Urothelium cell line (cell line): ENCODE measurements around the gene LTA4H.

Source experiments
- DNase-seq: peaks from one replicate; pipeline ENCODE4 v3.0.0; 2011; ENCODE audit warnings: low spot score, mixed read lengths
- FAIRE-seq: peaks from 2 replicates; lab custom pipeline; 2011; peaks lifted over from hg19 to GRCh38; lab: Jason Lieb, UNC

The LTA4H gene

GRCh38 chr12:95966287-95966870 is 69.0 kb downstream of the LTA4H start:
- DNase-seq: no peak

GRCh38 chr12:95963096-95963495 is 72.3 kb downstream of the LTA4H start:
- no peak for FAIRE-seq
- no peak for DNase-seq

More at GRCh38 chr12:95966287-95966870, 69.0 kb downstream of the LTA4H start:
- no peak for FAIRE-seq

- no peak for DNase-seq
- FAIRE-seq: no peak
Observed at GRCh38 chr12:95962222-95962621, 73.2 kb downstream of the LTA4H start.

- FAIRE-seq (no peak), DNase-seq (no peak)
Observed at GRCh38 chr12:95960241-95960640, 75.1 kb downstream of the LTA4H start.

- FAIRE-seq (no peak), DNase-seq (no peak)
Observed at GRCh38 chr12:95959107-95959506, 76.3 kb downstream of the LTA4H start.

GRCh38 chr12:95956557-95957145 is 78.7 kb downstream of the LTA4H start:
- DNase-seq: no peak

GRCh38 chr12:95955549-95956159 is 79.7 kb downstream of the LTA4H start:
- FAIRE-seq: no peak
- DNase-seq: no peak

More at GRCh38 chr12:95956557-95957145, 78.7 kb downstream of the LTA4H start:
- FAIRE-seq: no peak

- DNase-seq: no peak
- FAIRE-seq: no peak
Observed at GRCh38 chr12:95953000-95953399, 82.4 kb downstream of the LTA4H start.

GRCh38 chr12:95951515-95951914 is 83.9 kb downstream of the LTA4H start:
- FAIRE-seq: no peak
- no peak for DNase-seq
